22Rv1 (cell line): Measurements from ENCODE around the gene GCAT.

Source experiments
- ZFX ChIP-seq: fragments of 450-650 bp; IDR thresholded peaks from 2 replicates; pipeline ENCODE4 v1.6.1; 2017; ENCODE audit warnings: antibody characterized with exemption, borderline replicate concordance
- TF ChIP-seq, protein P1 (sequence below): fragments of 450-650 bp; IDR thresholded peaks from 2 replicates; pipeline ENCODE4 v1.5.1; 2017; ENCODE audit warnings: mild to moderate bottlenecking

- TF ChIP-seq, protein P1, sequence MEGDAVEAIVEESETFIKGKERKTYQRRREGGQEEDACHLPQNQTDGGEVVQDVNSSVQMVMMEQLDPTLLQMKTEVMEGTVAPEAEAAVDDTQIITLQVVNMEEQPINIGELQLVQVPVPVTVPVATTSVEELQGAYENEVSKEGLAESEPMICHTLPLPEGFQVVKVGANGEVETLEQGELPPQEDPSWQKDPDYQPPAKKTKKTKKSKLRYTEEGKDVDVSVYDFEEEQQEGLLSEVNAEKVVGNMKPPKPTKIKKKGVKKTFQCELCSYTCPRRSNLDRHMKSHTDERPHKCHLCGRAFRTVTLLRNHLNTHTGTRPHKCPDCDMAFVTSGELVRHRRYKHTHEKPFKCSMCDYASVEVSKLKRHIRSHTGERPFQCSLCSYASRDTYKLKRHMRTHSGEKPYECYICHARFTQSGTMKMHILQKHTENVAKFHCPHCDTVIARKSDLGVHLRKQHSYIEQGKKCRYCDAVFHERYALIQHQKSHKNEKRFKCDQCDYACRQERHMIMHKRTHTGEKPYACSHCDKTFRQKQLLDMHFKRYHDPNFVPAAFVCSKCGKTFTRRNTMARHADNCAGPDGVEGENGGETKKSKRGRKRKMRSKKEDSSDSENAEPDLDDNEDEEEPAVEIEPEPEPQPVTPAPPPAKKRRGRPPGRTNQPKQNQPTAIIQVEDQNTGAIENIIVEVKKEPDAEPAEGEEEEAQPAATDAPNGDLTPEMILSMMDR = no peak
- no peak for TF ChIP-seq ZFX
These were observed 48.5 kb upstream of the GCAT start for GRCh38 chr22:37759281-37759680.
